GM21423 (cell line): ENCODE data around the gene TBCCD1.
"Not testable (repeated sequence)": the region's sequence is repeated elsewhere in the genome, so short reads cannot be mapped to it uniquely, and the experiment has no call there.

Experiments used
- ATAC-seq: cut with Tn5 transposase; IDR thresholded peaks from one replicate; pipeline ENCODE4 v1.9.1; 2021; ENCODE audit warnings: mild to moderate bottlenecking, moderate library complexity; ENCODE audit not compliant: unreplicated experiment

The TBCCD1 gene

DNA sequence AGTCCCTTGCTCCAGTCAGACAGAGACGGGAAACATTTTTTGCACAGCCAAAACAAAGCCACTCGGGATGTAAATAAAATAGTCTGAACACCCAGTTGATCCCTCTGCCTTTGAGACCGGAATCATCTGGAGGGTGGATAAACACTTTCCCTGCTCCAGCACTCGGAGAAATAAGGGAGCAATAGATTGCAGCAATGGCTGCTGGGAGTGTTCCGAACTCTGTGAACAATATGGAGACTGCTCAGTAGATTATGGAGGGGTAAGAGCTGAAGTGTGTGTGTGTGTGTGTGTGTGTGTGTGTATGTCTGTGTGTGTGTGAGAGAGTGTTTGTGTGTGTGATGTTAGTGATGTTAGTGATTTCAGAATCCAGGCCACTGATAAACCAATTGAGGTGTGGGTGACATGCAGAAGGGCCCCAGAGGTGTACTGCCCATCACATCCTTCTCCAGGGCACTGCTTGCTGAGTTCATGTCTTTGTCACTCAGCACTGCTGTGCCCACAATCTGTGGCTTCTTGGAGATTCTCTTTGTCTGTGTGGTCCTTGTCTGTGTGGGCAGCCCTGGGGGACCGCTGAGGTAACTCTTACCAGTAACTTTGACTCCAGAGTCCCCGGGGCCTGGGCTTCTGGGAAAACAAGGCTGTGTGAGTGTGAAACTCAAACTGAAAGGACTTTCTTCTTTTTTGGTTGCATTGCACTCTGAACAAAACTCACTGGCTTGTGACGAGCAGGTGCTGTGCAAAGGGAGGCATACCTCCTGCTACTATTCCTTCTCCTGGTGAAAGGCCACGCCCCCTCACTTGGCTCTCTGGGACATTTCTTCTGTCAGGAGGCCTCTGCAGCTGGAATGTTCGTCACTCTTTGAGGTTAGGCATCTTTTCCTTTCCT is 45.9 kb downstream of the TBCCD1 start:
- peak; percentile 57 for ATAC-seq

- ATAC-seq: no peak
Observed at GRCh38 chr3:186520431-186520830, 46.7 kb downstream of the TBCCD1 start.

GRCh38 chr3:186519021-186519658 is 48.0 kb downstream of the TBCCD1 start:
- ATAC-seq: peak; percentile 41

GRCh38 chr3:186517218-186517617 is 49.9 kb downstream of the TBCCD1 start:
- no peak for ATAC-seq

- no peak for ATAC-seq
Observed at GRCh38 chr3:186516646-186517045, 50.5 kb downstream of the TBCCD1 start.

GRCh38 chr3:186515125-186515524 is 52.0 kb downstream of the TBCCD1 start:
- no peak for ATAC-seq

DNA sequence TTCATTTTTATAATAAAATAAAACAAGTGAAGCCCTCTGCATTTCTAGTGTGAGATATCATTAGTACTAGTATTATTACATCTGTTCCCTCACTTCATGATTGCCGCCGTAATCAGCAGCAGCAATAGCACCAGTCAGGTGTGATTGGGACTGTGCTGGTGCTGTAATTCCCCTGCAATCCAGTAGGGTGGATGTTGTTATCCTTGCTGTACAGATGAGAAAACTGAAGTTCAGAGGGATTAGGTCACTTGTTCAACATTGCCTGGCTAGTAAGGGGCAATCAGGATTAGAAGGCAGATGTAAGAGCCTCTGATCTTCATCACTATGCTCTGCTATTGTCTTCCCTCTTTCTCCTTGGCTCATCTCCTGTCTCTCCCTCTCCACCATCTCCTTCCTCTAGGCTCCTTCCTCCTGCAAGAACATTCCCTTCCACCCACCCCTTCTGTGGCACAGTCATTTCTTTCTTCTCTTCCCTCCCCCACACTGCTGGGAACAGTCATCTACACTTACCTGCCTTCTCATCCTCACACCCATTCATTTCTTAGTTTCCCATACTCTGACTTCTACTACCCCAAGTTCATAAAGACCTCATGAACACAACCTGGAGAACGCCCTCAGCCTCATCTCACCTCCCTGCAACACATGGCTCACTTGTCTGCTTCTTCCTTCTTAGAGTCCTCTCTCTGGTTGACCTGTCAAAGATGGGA is 52.7 kb downstream of the TBCCD1 start:
- no peak for ATAC-seq

DNA sequence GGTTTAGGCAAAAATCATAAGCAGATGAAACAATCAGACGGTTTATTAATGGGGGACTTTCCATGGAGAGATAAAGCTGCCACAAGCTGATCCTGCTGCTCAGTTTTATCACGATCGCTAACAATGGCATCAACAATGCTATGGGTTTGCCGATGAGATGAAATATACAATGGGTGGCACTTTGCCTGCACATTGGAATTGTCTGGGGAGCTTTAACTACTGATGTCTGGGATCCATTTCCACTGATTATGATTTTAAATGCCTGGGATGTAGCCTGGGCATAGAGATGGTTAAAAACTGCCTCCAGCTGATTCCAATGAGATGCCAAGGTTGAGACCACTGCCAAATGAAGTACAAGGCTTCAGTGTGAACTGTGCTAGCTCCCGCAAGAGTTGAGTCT is 53.8 kb downstream of the TBCCD1 start:
- no peak for ATAC-seq

GRCh38 chr3:186512570-186513302 is 54.4 kb downstream of the TBCCD1 start:
- no peak for ATAC-seq

DNA sequence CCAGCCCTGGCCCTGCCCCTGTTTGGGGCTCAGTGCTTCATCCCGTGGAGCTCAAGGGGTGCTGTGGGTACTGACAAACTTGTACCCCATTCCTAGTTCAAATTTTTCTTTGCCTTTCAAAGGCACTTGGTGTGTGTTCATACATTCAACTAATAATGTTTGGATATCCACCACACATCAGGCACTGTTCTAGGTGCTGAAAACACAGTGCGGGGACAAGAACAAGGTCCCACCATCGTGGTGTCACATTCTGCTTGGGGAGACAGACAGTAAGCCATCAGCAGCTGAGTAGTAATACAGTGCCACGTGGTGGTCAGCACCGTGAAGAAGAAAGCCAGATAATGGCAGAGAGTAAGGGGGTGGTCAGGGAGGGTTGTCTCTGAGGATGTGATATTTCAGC is 55.4 kb downstream of the TBCCD1 start:
- no peak for ATAC-seq

DNA sequence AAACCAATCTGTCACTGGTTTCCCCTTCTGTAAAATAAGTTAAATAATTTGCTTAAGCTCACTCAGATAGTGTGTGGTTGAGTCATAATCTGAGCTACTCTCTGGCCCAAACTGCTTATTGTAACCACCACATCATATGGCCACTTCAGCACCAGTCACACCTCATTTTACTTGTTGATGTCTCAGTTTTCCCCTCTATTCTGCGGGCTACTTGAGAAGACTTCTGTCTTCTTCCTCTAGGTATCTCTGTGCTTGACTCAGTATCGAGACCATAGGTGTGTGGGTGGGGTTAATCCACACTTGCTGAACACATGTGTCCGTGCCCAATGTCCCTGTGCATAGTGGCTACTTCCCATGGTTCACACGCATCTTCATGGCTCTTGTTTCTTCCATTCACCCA is 55.9 kb downstream of the TBCCD1 start:
- peak; percentile 75 for ATAC-seq

GRCh38 chr3:186510374-186511079 is 56.6 kb downstream of the TBCCD1 start:
- ATAC-seq: no peak

DNA sequence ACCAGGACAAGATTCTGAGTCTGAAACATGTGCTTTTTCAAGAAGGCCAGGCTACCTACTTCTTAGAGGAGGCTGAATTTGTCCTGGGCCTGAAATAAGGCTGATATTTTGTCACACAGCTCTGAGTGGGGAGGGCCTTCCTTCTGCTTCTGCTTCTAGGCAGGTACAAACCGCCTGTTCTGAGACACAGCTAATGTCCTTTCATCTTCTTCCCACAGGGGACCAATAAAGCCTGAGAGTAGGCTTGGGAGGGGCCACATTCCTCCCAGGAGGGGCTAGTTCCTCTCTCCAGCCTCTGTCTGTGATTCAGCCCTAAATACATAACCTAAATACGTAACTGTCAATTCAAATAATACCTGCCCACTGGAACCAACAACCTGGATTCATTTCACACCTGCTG is 57.7 kb downstream of the TBCCD1 start:
- ATAC-seq: no peak

- ATAC-seq: no peak
Observed at GRCh38 chr3:186506857-186507256, 60.3 kb downstream of the TBCCD1 start.

DNA sequence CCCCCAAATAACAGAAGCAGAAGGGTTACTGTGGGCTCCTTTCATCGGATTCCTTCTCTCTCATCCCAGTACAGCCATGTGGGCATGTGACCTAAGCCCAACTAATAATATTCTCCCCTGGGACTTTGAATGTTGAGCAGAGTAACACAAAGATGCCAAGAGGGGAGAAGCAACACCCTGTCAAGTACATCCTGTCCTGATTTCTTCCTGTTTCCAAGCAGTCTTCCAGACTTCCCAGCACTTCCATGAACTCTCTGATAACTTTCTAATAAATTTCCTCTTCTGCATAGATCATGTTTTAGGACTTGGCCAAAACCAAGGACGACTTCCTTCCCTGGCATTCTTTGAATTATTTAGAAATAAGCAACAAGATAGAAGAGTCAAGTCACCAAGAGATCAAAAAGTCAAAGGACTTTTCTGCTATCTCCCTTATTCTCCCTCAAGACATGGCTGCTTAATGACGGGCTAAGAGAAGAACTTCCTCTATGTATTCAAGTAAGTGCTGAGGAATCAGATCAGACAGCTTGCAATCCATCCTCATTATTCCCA is 60.9 kb downstream of the TBCCD1 start:
- no peak for ATAC-seq

GRCh38 chr3:186502966-186503712 is 64.0 kb downstream of the TBCCD1 start:
- no peak for ATAC-seq

- no peak for ATAC-seq
Observed at GRCh38 chr3:186502138-186502948, 64.8 kb downstream of the TBCCD1 start.

DNA sequence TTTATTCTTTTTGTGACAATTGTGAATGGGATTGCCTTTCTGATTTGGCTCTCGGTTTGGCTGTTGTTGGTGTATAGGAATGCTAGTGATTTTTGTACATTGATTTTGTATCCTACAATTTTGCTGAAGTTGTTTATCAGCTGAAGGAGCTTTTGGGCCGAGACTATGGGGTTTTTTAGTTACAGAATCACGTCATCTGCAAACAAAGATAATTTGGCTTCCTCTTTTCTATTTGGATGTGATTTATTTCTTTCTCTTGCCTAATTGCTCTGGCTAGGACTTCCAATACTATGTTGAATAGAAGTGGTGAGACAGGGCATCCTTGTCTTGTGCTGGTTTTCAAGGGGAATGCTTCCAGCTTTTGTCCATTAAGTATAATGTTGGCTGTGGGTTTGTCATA is 67.2 kb downstream of the TBCCD1 start:
- ATAC-seq: not testable (repeated sequence)

- ATAC-seq: not testable (repeated sequence)
Observed at GRCh38 chr3:186498022-186498421, 69.1 kb downstream of the TBCCD1 start.
